ENCODE results near the gene TOR1B.

- TF ChIP-seq HDGF (IDR thresholded peaks at IDR 0.05; ENCODE audit: borderline replicate concordance) (no peak), L3MBTL2 (conservative IDR thresholded peaks at IDR 0.05) (no peak), BHLHE40 (IDR thresholded peaks at IDR 0.05; ENCODE audit: borderline replicate concordance) (no peak), NFRKB (IDR thresholded peaks at IDR 0.05) (no peak), FOXM1 (IDR thresholded peaks at IDR 0.05; ENCODE audit: borderline replicate concordance) (no peak), SUZ12 (IDR thresholded peaks at IDR 0.05) (no peak), TARDBP (IDR thresholded peaks at IDR 0.05) (no peak), ELF4 (IDR thresholded peaks at IDR 0.05) (no peak), SP1 (IDR thresholded peaks at IDR 0.05) (no peak), FOXA1 (IDR thresholded peaks at IDR 0.05) (no peak), ZNF384 (IDR thresholded peaks at IDR 0.05) (no peak), FOXK2 (IDR thresholded peaks at IDR 0.05) (no peak), PKNOX1 (IDR thresholded peaks at IDR 0.05) (no peak)
These were observed 31.6 kb downstream of the TOR1B start for GRCh38 chr9:129834489-129835127.

All from HEK293T (cell line).